Muscle layer of colon (tissue), 2 donors: ENCODE data around the gene GNG11.
A peak's percentile ranks its signal among the peaks of the same experiment; 100 is the strongest.
"Not testable (repeated sequence)": the region's sequence is repeated elsewhere in the genome, so short reads cannot be mapped to it uniquely, and the experiment has no call there.

Experiments used
- H3K27ac ChIP-seq: one replicate; pipeline ENCODE4 v1.7.0; 2013; ENCODE audit warnings: low read depth, mild to moderate bottlenecking, low read length, moderate library complexity
- H3K27me3 ChIP-seq, 2 donors: one replicate each; pipeline ENCODE4 v1.7.0; 2013; ENCODE audit warnings: low read length in 2 of 2, mild to moderate bottlenecking in 2 of 2; ENCODE audit not compliant: insufficient read depth in 2 of 2, control insufficient read depth in 1 of 2
- H3K36me3 ChIP-seq: one replicate; pipeline ENCODE4 v1.7.0; 2013; ENCODE audit warnings: mild to moderate bottlenecking, low read length; ENCODE audit not compliant: insufficient read depth
- H3K4me1 ChIP-seq: one replicate; pipeline ENCODE4 v1.7.0; 2013; ENCODE audit warnings: mild to moderate bottlenecking, low read length; ENCODE audit not compliant: insufficient read depth
- H3K4me3 ChIP-seq, 2 donors: one replicate each; pipeline ENCODE4 v1.7.0; 2013; ENCODE audit warnings: low read length in 2 of 2, low read depth in 1 of 2, mild to moderate bottlenecking in 1 of 2, moderate library complexity in 1 of 2
- H3K9ac ChIP-seq: one replicate; pipeline ENCODE4 v1.7.0; 2013; ENCODE audit warnings: low read length
- H3K9me3 ChIP-seq: one replicate; pipeline ENCODE4 v1.7.0; 2013; ENCODE audit warnings: mild to moderate bottlenecking, low read length
- donor health status: abdominal sarcoma.
- donor health status: Adenocarcinoma of cecum.

The GNG11 gene

GRCh38 chr7:93915206-93915842, 6.2 kb upstream of the GNG11 start:
- H3K36me3 ChIP-seq, H3K4me3 ChIP-seq, H3K9ac ChIP-seq, H3K27ac ChIP-seq, H3K9me3 ChIP-seq, H3K27me3 ChIP-seq: not testable (repeated sequence)
- H3K4me1 ChIP-seq: peaks cover 14% of the 10 kb centered on the region

- H3K36me3 ChIP-seq, H3K4me3 ChIP-seq, H3K27ac ChIP-seq, H3K9me3 ChIP-seq, H3K9ac ChIP-seq, H3K27me3 ChIP-seq: not testable (repeated sequence)
- peaks cover 12% of the 10 kb centered on the region for H3K4me1 ChIP-seq
Observed at GRCh38 chr7:93915888-93916287, 5.6 kb upstream of the GNG11 start.

GRCh38 chr7:93916315-93916714, 5.2 kb upstream of the GNG11 start:
- H3K27ac ChIP-seq, H3K9ac ChIP-seq: not testable (repeated sequence)

GRCh38 chr7:93920496-93921182, 896 bp upstream of the GNG11 start:
- H3K9me3 ChIP-seq: no peaks in the 10 kb centered on the region
- H3K4me1 ChIP-seq: peaks cover 20% of the 10 kb centered on the region
- peak overlapping the region in 1 of 2 donors; percentile 95 for H3K4me3 ChIP-seq
- no peaks in the 10 kb centered on the region for H3K27me3 ChIP-seq
- peak overlapping the region; percentile 36 for H3K27ac ChIP-seq
- no peaks in the 10 kb centered on the region for H3K36me3 ChIP-seq
- H3K9ac ChIP-seq: peak overlapping the region; percentile 100

More at GRCh38 chr7:93916315-93916714, 5.2 kb upstream of the GNG11 start:
- H3K36me3 ChIP-seq, H3K27me3 ChIP-seq, H3K4me3 ChIP-seq, H3K9me3 ChIP-seq: not testable (repeated sequence)
- peaks cover 16% of the 10 kb centered on the region for H3K4me1 ChIP-seq

GRCh38 chr7:93921186-93921585, 349 bp upstream of the GNG11 start:
- Histone ChIP-seq H3K36me3 (peaks cover 2% of the 10 kb centered on the region), H3K27me3 (no peaks in the 10 kb centered on the region), H3K27ac (peak overlapping the region; percentile 70), H3K4me1 (peaks cover 20% of the 10 kb centered on the region), H3K9me3 (no peaks in the 10 kb centered on the region), H3K9ac (peak overlapping the region; percentile 100), H3K4me3 (peak overlapping the region in 1 of 2 donors; percentile 95)

GRCh38 chr7:93923296-93923695, 1.8 kb downstream of the GNG11 start:
- peak overlapping the region; percentile 47 for H3K27ac ChIP-seq
- H3K4me3 ChIP-seq: peak overlapping the region in 1 of 2 donors; percentile 95
- peaks cover 13% of the 10 kb centered on the region for H3K36me3 ChIP-seq
- H3K9me3 ChIP-seq: no peaks in the 10 kb centered on the region
- peaks cover 35% of the 10 kb centered on the region for H3K4me1 ChIP-seq
- no peaks in the 10 kb centered on the region for H3K27me3 ChIP-seq
- peak overlapping the region; percentile 34 for H3K9ac ChIP-seq

GRCh38 chr7:93923942-93924341, 2.4 kb downstream of the GNG11 start:
- Histone ChIP-seq H3K27me3 (no peaks in the 10 kb centered on the region), H3K27ac (peak overlapping the region; percentile 47), H3K9ac (no peak overlapping the region), H3K4me1 (peaks cover 35% of the 10 kb centered on the region), H3K9me3 (no peaks in the 10 kb centered on the region), H3K36me3 (peaks cover 13% of the 10 kb centered on the region), H3K4me3 (peak overlapping the region in 1 of 2 donors; percentile 95)

GRCh38 chr7:93926800-93927199, 5.3 kb downstream of the GNG11 start:
- no peak overlapping the region for H3K4me3 ChIP-seq
- peaks cover 13% of the 10 kb centered on the region for H3K36me3 ChIP-seq
- no peak overlapping the region for H3K9ac ChIP-seq
- H3K9me3 ChIP-seq: no peaks in the 10 kb centered on the region
- no peaks in the 10 kb centered on the region for H3K27me3 ChIP-seq
- H3K4me1 ChIP-seq: peaks cover 28% of the 10 kb centered on the region
- H3K27ac ChIP-seq: no peak overlapping the region

- H3K9ac ChIP-seq: no peak overlapping the region
- no peak overlapping the region for H3K4me3 ChIP-seq
- no peak overlapping the region for H3K27ac ChIP-seq
- H3K36me3 ChIP-seq: peaks cover 13% of the 10 kb centered on the region
- no peaks in the 10 kb centered on the region for H3K27me3 ChIP-seq
- H3K4me1 ChIP-seq: peaks cover 28% of the 10 kb centered on the region
- no peaks in the 10 kb centered on the region for H3K9me3 ChIP-seq
Observed at GRCh38 chr7:93927585-93927984, 6.0 kb downstream of the GNG11 start.

GRCh38 chr7:93931655-93932054, 10.1 kb downstream of the GNG11 start:
- Histone ChIP-seq H3K27ac (no peak overlapping the region), H3K4me3 (no peak overlapping the region)

GRCh38 chr7:93933156-93933555, 11.6 kb downstream of the GNG11 start:
- Histone ChIP-seq H3K9me3 (no peaks in the 10 kb centered on the region), H3K27ac (no peak overlapping the region)

More at GRCh38 chr7:93931655-93932054, 10.1 kb downstream of the GNG11 start:
- no peak overlapping the region for H3K9ac ChIP-seq
- H3K36me3 ChIP-seq: peaks cover 7% of the 10 kb centered on the region
- peaks cover 15% of the 10 kb centered on the region for H3K4me1 ChIP-seq
- no peaks in the 10 kb centered on the region for H3K27me3 ChIP-seq
- H3K9me3 ChIP-seq: no peaks in the 10 kb centered on the region

GRCh38 chr7:93935102-93935501, 13.6 kb downstream of the GNG11 start:
- H3K4me3 ChIP-seq: no peak overlapping the region

More at GRCh38 chr7:93933156-93933555, 11.6 kb downstream of the GNG11 start:
- H3K27me3 ChIP-seq: no peaks in the 10 kb centered on the region
- no peaks in the 10 kb centered on the region for H3K4me1 ChIP-seq
- no peak overlapping the region for H3K9ac ChIP-seq
- no peak overlapping the region for H3K4me3 ChIP-seq
- H3K36me3 ChIP-seq: no peaks in the 10 kb centered on the region

More at GRCh38 chr7:93935102-93935501, 13.6 kb downstream of the GNG11 start:
- Histone ChIP-seq H3K9ac (no peak overlapping the region), H3K9me3 (no peaks in the 10 kb centered on the region), H3K27ac (no peak overlapping the region), H3K36me3 (no peaks in the 10 kb centered on the region), H3K4me1 (no peaks in the 10 kb centered on the region), H3K27me3 (no peaks in the 10 kb centered on the region)
